ENCODE results near the gene LRP1.

LRP1 gene

DNA sequence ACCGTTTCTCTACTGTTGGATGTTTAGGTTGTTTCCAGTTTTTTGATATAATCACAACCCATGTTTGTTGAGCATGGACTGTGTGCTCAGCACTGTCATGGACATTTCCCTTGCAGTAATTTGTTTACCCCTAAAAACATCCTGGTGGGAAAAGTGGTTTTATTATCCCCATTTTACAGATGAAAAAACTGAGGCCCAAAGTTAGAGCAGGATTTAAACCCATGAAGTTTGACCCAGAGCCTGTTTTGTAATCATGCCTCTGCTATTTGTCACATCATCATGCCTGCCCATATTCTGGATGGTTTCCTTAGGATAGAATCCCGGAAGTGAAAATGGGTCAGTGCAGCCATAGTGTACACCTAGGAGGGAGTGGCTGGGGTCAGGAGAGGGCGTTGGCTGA is 36.2 kb downstream of the LRP1 start:
- H3K27ac ChIP-seq: no peak overlapping the region
- TF ChIP-seq, protein P1, sequence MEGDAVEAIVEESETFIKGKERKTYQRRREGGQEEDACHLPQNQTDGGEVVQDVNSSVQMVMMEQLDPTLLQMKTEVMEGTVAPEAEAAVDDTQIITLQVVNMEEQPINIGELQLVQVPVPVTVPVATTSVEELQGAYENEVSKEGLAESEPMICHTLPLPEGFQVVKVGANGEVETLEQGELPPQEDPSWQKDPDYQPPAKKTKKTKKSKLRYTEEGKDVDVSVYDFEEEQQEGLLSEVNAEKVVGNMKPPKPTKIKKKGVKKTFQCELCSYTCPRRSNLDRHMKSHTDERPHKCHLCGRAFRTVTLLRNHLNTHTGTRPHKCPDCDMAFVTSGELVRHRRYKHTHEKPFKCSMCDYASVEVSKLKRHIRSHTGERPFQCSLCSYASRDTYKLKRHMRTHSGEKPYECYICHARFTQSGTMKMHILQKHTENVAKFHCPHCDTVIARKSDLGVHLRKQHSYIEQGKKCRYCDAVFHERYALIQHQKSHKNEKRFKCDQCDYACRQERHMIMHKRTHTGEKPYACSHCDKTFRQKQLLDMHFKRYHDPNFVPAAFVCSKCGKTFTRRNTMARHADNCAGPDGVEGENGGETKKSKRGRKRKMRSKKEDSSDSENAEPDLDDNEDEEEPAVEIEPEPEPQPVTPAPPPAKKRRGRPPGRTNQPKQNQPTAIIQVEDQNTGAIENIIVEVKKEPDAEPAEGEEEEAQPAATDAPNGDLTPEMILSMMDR (IDR thresholded peaks at IDR 0.05): no peak
- no peak for DNase-seq (ENCODE audit: low spot score)
- no peak overlapping the region for H3K4me3 ChIP-seq

DNA sequence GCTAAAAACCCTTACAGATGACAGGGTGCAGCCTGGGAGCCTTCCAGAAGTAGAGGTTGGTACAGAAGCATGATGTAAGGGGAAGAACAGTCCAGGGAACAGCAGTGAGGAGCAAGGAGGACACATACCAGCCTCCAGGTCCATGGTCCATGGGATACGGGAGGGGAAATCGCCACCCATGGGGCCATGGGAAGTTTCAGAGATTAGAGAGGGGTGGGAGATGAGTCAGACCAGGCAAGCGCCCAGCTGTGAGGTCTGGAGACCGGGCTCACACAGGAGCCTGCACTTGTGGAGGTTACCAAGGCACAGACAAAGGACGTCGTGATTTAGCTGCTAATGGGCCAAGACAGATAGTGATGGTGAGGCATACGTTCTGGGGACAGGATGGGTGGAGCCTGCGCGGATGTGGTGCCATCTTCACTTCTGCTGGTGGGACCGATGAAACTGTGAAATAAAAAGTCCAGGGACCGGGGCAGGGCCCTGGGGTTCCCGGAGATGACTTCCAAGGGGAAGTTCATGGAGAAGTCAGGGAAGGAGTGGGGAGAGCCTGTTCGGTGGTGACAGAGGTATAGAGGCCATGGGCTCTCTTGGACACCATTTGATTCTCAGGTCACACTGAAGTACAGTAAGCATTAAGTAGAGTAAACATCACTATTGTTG is 36.8 kb downstream of the LRP1 start:
- peak overlapping the region in 1 of 2 donors; percentile 4 for H3K27ac ChIP-seq
- TF ChIP-seq, protein P1 (IDR thresholded peaks at IDR 0.05): no peak
- no peak overlapping the region for H3K4me3 ChIP-seq
- no peak for DNase-seq (ENCODE audit: low spot score)

DNA sequence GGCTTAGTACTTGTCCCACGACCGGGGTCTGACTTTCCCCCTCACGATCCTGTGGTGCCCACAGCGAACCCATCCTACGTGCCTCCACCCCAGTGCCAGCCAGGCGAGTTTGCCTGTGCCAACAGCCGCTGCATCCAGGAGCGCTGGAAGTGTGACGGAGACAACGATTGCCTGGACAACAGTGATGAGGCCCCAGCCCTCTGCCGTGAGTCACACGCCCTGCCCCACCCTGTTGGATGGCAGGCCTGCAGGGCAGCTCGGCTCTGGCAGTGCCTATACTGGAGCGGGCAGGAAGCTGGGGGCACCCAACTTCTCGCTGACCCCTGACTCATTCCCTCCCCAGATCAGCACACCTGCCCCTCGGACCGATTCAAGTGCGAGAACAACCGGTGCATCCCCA is 37.5 kb downstream of the LRP1 start:
- no peak for DNase-seq (ENCODE audit: low spot score)
- H3K27ac ChIP-seq: no peak overlapping the region
- TF ChIP-seq, protein P1 (IDR thresholded peaks at IDR 0.05): no peak
- no peak overlapping the region for H3K4me3 ChIP-seq

DNA sequence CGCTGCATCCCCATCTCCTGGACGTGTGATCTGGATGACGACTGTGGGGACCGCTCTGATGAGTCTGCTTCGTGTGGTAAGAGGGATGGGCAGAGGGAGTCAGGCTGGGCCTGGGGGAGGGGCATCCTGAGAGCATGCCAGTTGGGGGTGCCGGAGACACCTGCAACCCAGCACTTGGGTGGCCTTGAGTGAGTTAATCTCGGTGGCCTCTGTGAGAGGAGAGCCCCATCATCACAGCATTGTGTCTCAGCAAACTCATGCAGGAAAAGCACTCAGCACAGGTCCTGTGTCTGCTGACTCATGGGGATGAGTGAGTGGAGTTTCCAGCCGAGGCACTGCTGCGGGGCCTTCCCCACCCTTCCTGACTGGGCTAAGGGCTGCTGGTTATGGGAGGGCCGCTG is 38.7 kb downstream of the LRP1 start:
- Histone ChIP-seq H3K4me3 (no peak overlapping the region), H3K27ac (peak overlapping the region in 1 of 2 donors; percentile 20)
- no peak for DNase-seq (ENCODE audit: low spot score)
- TF ChIP-seq, protein P1 (IDR thresholded peaks at IDR 0.05): no peak

DNA sequence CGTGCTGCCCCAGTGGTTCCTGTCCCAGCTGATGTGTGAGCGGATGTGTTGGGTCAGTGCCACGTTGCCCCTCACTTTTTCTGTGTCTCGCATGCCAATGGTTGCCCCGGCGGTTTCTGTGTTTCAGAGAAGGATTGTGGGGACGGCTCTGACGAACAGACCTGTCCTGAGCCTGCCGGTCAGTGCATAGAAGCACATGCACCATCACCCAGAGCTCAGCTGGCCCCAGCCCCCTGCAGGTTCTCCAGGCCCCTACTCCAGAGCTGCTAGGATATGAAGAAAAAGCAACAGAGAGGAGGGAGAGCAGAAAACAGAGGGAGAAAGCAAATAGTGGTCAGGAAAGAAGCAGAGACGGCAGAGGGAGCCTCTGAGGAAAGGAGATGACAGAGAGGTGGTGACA is 39.8 kb downstream of the LRP1 start:
- Histone ChIP-seq H3K4me3 (no peak overlapping the region), H3K27ac (no peak overlapping the region)
- TF ChIP-seq, protein P1 (IDR thresholded peaks at IDR 0.05): no peak
- DNase-seq (ENCODE audit: low spot score): no peak

DNA sequence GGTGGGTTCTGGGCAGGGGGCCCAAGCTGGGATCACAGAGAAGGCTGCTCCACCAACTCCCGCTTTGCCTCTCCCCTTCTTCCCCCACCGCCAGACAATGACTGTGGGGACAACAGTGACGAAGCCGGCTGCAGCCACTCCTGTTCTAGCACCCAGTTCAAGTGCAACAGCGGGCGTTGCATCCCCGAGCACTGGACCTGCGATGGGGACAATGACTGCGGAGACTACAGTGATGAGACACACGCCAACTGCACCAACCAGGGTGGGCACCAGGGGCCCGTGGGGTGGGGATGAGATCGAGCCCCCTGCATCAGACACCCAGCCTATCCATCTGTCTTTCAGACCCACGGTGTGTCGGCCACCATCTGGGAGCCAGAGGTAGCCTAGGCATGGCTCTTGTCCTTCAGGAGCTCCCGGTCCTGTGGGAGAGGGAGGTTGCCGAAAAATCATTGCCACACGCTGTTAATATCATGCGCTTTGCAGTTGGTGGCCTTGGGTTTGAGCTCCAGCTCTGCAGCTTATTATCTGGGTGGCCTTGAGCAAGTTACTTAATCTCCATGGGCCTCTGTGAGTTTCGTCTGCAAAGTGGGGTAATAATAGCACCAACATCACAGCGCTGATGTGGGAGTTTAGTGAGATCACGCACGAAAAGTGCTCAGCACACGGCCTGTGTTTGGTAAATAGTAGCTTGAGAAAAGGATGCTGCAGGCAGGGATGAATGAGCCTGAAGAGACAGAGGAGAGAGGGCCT is 40.9 kb downstream of the LRP1 start:
- TF ChIP-seq, protein P1 (IDR thresholded peaks at IDR 0.05): no peak
- Histone ChIP-seq H3K27ac (no peak overlapping the region), H3K4me3 (no peak overlapping the region)
- DNase-seq (ENCODE audit: low spot score): no peak

DNA sequence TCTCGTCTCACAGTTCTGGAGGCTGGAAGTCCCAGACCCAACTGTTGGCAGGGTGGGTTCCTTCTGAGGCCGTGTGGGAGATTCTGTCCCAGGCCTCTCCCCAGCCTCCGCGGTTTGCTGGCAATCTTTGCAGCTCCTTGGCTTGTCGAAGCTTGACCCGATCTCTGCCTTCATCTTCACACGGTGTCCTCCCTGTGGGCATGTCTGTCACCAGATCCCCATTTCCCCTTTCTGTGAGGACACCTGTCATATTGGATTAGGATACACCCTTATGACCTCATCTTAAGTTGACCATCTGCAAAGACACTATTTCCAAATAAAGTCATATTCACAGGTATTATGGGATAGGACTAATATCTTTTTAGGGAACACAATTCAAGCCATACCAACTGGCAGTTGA is 41.7 kb downstream of the LRP1 start:
- Histone ChIP-seq H3K27ac (no peak overlapping the region), H3K4me3 (no peak overlapping the region)
- DNase-seq (ENCODE audit: low spot score): no peak
- TF ChIP-seq, protein P1 (IDR thresholded peaks at IDR 0.05): no peak

Data from coronary artery (tissue), 2 donors.